GM23338 (cell line): Measurements from ENCODE around the gene LCN10. TPM values are rescaled to one million over a fixed set of nuclear protein-coding genes. Genes with fewer than 3 reads are reported as not detected.

Experiments
- ATAC-seq: fragments of 200-7000 bp; cut with Tn5 transposase; 3 replicates; pipeline ENCODE4 v1.9.1; 2020
- DNase-seq: peaks from one replicate; pipeline ENCODE4 v3.0.0-alpha.2; 2015; ENCODE audit warnings: low spot score
- H2AFZ ChIP-seq: fragments of 200-600 bp; sonication (generic); 2 replicates; pipeline ENCODE4 v1.8.0; 2016; ENCODE audit warnings: antibody characterized with exemption, mild to moderate bottlenecking, moderate library complexity
- H3F3A ChIP-seq: fragments of 200-600 bp; sonication (generic); replicated peaks from 2 replicates; pipeline ENCODE4 v1.8.0; 2017; ENCODE audit warnings: antibody characterized with exemption, mixed run types, low read depth
- H3K27ac ChIP-seq: fragments of 200-600 bp; sonication (generic); 2 replicates; pipeline ENCODE4 v1.6.1; 2016; ENCODE audit warnings: low read depth
- H3K27me3 ChIP-seq: fragments of 200-600 bp; sonication (generic); 2 replicates; pipeline ENCODE4 v1.8.0; 2016; ENCODE audit warnings: mild to moderate bottlenecking, mixed run types, moderate library complexity; ENCODE audit not compliant: insufficient read depth
- H3K36me3 ChIP-seq: fragments of 200-600 bp; sonication (generic); 2 replicates; pipeline ENCODE4 v1.8.0; 2016; ENCODE audit warnings: mild to moderate bottlenecking; ENCODE audit not compliant: insufficient read depth
- H3K4me1 ChIP-seq: fragments of 200-600 bp; sonication (generic); 2 replicates; pipeline ENCODE4 v1.8.0; 2016; ENCODE audit warnings: mild to moderate bottlenecking, moderate library complexity; ENCODE audit not compliant: insufficient read depth
- H3K4me2 ChIP-seq: fragments of 200-600 bp; sonication (generic); 2 replicates; pipeline ENCODE4 v1.7.1; 2017; ENCODE audit warnings: mixed run types
- H3K4me3 ChIP-seq: fragments of 200-600 bp; sonication (generic); 2 replicates; pipeline ENCODE4 v1.6.1; 2016; ENCODE audit warnings: mixed run types
- H3K79me2 ChIP-seq: fragments of 200-600 bp; sonication (generic); replicated peaks from 2 replicates; pipeline ENCODE4 v1.8.0; 2017; ENCODE audit warnings: mild to moderate bottlenecking; ENCODE audit not compliant: insufficient read depth
- H3K9me2 ChIP-seq: fragments of 200-600 bp; sonication (generic); 2 replicates; pipeline ENCODE4 v1.8.0; 2017; ENCODE audit not compliant: insufficient read depth
- H4K20me1 ChIP-seq: fragments of 200-600 bp; sonication (generic); replicated peaks from 2 replicates; pipeline ENCODE4 v1.8.0; 2017; ENCODE audit warnings: mild to moderate bottlenecking; ENCODE audit not compliant: insufficient read depth
- H3K27ac Mint-ChIP-seq: 2 replicates; pipeline ENCODE4 v1.8.0; 2020; ENCODE audit warnings: inconsistent platforms, mild to moderate bottlenecking, moderate library complexity, mixed read lengths
- H3K27me3 Mint-ChIP-seq: 3 replicates; pipeline ENCODE4 v1.8.0; 2022; ENCODE audit warnings: low read depth, mild to moderate bottlenecking, moderate library complexity, mixed read lengths, inconsistent platforms; ENCODE audit not compliant: insufficient read depth, poor library complexity
- H3K36me3 Mint-ChIP-seq: 3 replicates; pipeline ENCODE4 v1.8.0; 2021; ENCODE audit warnings: low read depth, mild to moderate bottlenecking, inconsistent platforms, moderate library complexity, mixed read lengths
- H3K4me1 Mint-ChIP-seq: 3 replicates; pipeline ENCODE4 v1.8.0; 2020; ENCODE audit warnings: mild to moderate bottlenecking, inconsistent platforms, mixed read lengths
- H3K4me3 Mint-ChIP-seq: 3 replicates; pipeline ENCODE4 v1.8.0; 2021; ENCODE audit warnings: moderate library complexity, mild to moderate bottlenecking, inconsistent platforms, mixed read lengths
- H3K9me3 Mint-ChIP-seq: 3 replicates; pipeline ENCODE4 v1.8.0; 2020; ENCODE audit warnings: moderate library complexity, mild to moderate bottlenecking, inconsistent platforms, mixed read lengths
- CREB1 ChIP-seq: fragments of 250-450 bp; sonication (Bioruptor Pico); IDR thresholded peaks from 2 replicates; pipeline ENCODE4 v1.5.0; 2020; ENCODE audit warnings: low read depth, mild to moderate bottlenecking, moderate library complexity
- EZH2phosphoT487 ChIP-seq: fragments of 200-600 bp; sonication (generic); IDR thresholded peaks from one replicate; pipeline ENCODE4 v1.8.1; 2018; ENCODE audit warnings: antibody characterized with exemption; ENCODE audit not compliant: unreplicated experiment
- JUNB ChIP-seq: IDR thresholded peaks from one replicate; pipeline ENCODE4 v1.6.1; 2016; ENCODE audit warnings: antibody characterized with exemption; ENCODE audit not compliant: unreplicated experiment
- NANOG ChIP-seq: IDR thresholded peaks from 2 replicates; pipeline ENCODE4 v1.6.1; 2016; ENCODE audit warnings: antibody characterized with exemption, borderline replicate concordance
- POLR2AphosphoS5 ChIP-seq: IDR thresholded peaks from 2 replicates; pipeline ENCODE4 v1.6.1; 2016; ENCODE audit warnings: antibody characterized with exemption, low read depth
- STAT1 ChIP-seq: IDR thresholded peaks from one replicate; pipeline ENCODE4 v1.6.1; 2016; ENCODE audit warnings: antibody characterized with exemption; ENCODE audit not compliant: unreplicated experiment
- ZNF114 ChIP-seq: fragments of 250-450 bp; sonication (Bioruptor Pico); IDR thresholded peaks from 2 replicates; pipeline ENCODE4 v1.5.0; 2020; ENCODE audit warnings: mild to moderate bottlenecking, moderate library complexity
- ZNF331 ChIP-seq: fragments of 250-450 bp; sonication (Bioruptor Pico); IDR thresholded peaks from 2 replicates; pipeline ENCODE4 v1.5.0; 2020; ENCODE audit warnings: low read depth, mild to moderate bottlenecking, moderate library complexity
- ZNF462 ChIP-seq: fragments of 250-450 bp; sonication (Bioruptor Pico); IDR thresholded peaks from 2 replicates; pipeline ENCODE4 v1.5.0; 2020; ENCODE audit warnings: mild to moderate bottlenecking, moderate library complexity
- polyA plus RNA-seq: library from polyadenylated mRNA; unstranded; fragments of >200 nt; fragmentation: Nextera tagmentation; extraction: Ambion mirVana; gene quantifications from 2 replicates; pipeline ENCODE4 v1.2.1, GENCODE V29; 2016
- total RNA-seq: library from RNA; depleted of rRNA; stranded (reverse); fragments of >200 nt; shearing (Covaris generic); gene quantifications from 2 replicates; pipeline ENCODE4 v1.2.3, GENCODE V29; 2014
- TF ChIP-seq, protein P1 (sequence below): IDR thresholded peaks from one replicate; pipeline ENCODE4 v1.6.1; 2018; ENCODE audit warnings: antibody characterized with exemption; ENCODE audit not compliant: unreplicated experiment
- TF ChIP-seq, protein P2 (sequence below), 2 experiments: fragments of 200-600 bp in 1 of 2; sonication (generic) in 1 of 2; conservative IDR thresholded peaks; 2 replicates each; pipeline versions ENCODE4 v1.5.1 to v1.6.1; 2016 to 2017; ENCODE audit warnings: antibody characterized with exemption in 2 of 2, low read depth in 2 of 2, mild to moderate bottlenecking in 2 of 2, moderate library complexity in 1 of 2
- TF ChIP-seq, protein P3 (sequence below): IDR thresholded peaks from 2 replicates; pipeline ENCODE4 v1.6.1; 2016; ENCODE audit warnings: antibody characterized with exemption

LCN10 gene
- total and polyA plus RNA-seq, 2 experiments from 2014 or later: 0.45 to 0.74 TPM

DNA sequence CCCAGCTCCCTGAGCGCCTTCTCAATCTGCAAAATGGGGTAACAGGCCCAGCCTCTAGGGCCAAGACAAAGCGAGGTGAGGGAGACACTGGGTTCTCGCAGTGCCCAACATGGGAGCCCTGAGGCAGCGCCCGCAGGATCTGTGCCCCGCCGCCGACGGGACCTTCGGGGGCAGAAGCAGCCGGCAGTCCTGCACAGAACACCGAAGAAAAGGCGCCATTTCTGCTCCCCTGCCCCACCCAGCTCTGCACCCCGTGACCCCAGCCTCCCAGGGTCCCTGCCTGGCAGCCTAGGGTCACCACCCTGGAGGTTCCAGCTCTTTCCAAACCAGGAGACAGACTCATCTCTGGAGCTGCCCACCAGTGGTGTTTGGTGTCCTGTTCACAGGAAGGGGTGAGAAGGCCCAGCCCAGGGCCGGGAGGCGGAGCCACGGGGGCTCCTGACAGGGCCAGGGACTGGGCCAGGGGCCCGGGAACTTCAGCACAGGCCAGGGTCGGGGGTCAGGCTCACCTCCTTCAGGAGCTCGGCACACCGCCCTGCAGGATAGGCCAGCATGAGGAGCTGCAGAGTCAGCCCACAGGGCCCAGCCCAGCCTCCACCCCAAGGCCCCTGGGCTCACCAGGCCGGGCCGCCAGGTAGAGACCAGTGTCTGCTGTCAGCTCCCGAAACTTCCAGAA lies 12.0 kb upstream of the LCN10 start (continued):
- no peak for TF ChIP-seq ZNF114 (CRISPR knock-in tag)
- TF ChIP-seq EZH2phosphoT487: no peak
- no peak for TF ChIP-seq STAT1

DNA sequence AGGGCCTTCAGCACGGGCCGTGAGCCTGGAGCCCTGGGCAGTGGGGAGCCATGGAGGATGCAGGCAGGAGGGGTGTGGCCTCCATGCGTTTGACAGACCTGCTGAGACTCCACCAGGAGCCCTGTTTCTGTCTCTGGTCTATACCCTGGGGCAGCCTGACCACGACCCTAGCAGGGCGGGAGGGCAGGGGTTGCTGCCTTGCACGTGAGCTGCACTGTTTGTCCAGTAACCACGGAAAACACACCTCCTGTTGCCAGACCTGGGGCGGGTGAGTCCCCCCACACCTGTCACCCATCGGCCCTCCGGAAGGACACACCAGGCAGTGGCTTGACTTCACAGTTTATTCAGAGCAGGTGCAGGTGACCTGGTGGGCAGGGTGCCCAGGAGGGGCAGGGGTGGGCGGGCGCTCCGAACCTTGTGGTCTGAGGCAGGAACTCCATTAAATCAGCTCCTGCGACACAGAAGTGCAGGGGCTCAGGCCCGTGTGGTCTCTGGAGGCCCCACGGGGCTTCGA lies 11.4 kb upstream of the LCN10 start:
- H3K27me3 Mint-ChIP-seq: peaks cover 5% of the 10 kb centered on the region
- H3K27ac ChIP-seq: no peak overlapping the region
- no peak overlapping the region for H3K27ac Mint-ChIP-seq
- DNase-seq (no peak), ATAC-seq (no peak)
- no peaks in the 10 kb centered on the region for H3K36me3 ChIP-seq
- no peaks in the 10 kb centered on the region for H3K9me2 ChIP-seq
- no peaks in the 10 kb centered on the region for H3K4me1 ChIP-seq
- no peaks in the 10 kb centered on the region for H3K27me3 ChIP-seq
- peaks cover 3% of the 10 kb centered on the region; the same call in 2 of the 3 replicates for H3K36me3 Mint-ChIP-seq
- no peaks in the 10 kb centered on the region; the same call in 2 of the 3 replicates for H3K4me1 Mint-ChIP-seq
- H3K4me3 ChIP-seq: no peak overlapping the region
- no peak overlapping the region for H3K4me2 ChIP-seq
- no peaks in the 10 kb centered on the region for H4K20me1 ChIP-seq
- no peak overlapping the region for H3K4me3 Mint-ChIP-seq
- no peaks in the 10 kb centered on the region for H3K79me2 ChIP-seq
- no peaks in the 10 kb centered on the region for H3F3A ChIP-seq
- H3K9me3 Mint-ChIP-seq: peaks cover 28% of the 10 kb centered on the region
- H2AFZ ChIP-seq: no peak overlapping the region
- TF ChIP-seq, protein P1, sequence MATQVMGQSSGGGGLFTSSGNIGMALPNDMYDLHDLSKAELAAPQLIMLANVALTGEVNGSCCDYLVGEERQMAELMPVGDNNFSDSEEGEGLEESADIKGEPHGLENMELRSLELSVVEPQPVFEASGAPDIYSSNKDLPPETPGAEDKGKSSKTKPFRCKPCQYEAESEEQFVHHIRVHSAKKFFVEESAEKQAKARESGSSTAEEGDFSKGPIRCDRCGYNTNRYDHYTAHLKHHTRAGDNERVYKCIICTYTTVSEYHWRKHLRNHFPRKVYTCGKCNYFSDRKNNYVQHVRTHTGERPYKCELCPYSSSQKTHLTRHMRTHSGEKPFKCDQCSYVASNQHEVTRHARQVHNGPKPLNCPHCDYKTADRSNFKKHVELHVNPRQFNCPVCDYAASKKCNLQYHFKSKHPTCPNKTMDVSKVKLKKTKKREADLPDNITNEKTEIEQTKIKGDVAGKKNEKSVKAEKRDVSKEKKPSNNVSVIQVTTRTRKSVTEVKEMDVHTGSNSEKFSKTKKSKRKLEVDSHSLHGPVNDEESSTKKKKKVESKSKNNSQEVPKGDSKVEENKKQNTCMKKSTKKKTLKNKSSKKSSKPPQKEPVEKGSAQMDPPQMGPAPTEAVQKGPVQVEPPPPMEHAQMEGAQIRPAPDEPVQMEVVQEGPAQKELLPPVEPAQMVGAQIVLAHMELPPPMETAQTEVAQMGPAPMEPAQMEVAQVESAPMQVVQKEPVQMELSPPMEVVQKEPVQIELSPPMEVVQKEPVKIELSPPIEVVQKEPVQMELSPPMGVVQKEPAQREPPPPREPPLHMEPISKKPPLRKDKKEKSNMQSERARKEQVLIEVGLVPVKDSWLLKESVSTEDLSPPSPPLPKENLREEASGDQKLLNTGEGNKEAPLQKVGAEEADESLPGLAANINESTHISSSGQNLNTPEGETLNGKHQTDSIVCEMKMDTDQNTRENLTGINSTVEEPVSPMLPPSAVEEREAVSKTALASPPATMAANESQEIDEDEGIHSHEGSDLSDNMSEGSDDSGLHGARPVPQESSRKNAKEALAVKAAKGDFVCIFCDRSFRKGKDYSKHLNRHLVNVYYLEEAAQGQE: no peak
- TF ChIP-seq, protein P2, sequence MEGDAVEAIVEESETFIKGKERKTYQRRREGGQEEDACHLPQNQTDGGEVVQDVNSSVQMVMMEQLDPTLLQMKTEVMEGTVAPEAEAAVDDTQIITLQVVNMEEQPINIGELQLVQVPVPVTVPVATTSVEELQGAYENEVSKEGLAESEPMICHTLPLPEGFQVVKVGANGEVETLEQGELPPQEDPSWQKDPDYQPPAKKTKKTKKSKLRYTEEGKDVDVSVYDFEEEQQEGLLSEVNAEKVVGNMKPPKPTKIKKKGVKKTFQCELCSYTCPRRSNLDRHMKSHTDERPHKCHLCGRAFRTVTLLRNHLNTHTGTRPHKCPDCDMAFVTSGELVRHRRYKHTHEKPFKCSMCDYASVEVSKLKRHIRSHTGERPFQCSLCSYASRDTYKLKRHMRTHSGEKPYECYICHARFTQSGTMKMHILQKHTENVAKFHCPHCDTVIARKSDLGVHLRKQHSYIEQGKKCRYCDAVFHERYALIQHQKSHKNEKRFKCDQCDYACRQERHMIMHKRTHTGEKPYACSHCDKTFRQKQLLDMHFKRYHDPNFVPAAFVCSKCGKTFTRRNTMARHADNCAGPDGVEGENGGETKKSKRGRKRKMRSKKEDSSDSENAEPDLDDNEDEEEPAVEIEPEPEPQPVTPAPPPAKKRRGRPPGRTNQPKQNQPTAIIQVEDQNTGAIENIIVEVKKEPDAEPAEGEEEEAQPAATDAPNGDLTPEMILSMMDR (conservative IDR thresholded peaks at IDR 0.05; ENCODE audit: low read depth in 2 of 2): no peak
- no peak for TF ChIP-seq POLR2AphosphoS5
- no peak for TF ChIP-seq EZH2phosphoT487
- TF ChIP-seq NANOG: no peak
- no peak for TF ChIP-seq STAT1
- no peak for TF ChIP-seq JUNB
- no peak for TF ChIP-seq ZNF114 (CRISPR knock-in tag)
- no peak for TF ChIP-seq CREB1 (CRISPR knock-in tag)
- TF ChIP-seq, protein P3, sequence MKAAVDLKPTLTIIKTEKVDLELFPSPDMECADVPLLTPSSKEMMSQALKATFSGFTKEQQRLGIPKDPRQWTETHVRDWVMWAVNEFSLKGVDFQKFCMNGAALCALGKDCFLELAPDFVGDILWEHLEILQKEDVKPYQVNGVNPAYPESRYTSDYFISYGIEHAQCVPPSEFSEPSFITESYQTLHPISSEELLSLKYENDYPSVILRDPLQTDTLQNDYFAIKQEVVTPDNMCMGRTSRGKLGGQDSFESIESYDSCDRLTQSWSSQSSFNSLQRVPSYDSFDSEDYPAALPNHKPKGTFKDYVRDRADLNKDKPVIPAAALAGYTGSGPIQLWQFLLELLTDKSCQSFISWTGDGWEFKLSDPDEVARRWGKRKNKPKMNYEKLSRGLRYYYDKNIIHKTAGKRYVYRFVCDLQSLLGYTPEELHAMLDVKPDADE: no peak
- TF ChIP-seq ZNF462 (CRISPR knock-in tag): no peak
- no peak for TF ChIP-seq ZNF331 (CRISPR knock-in tag)
